ENCODE measurements around the gene ZSCAN30. TPM values are rescaled to one million over a fixed set of nuclear protein-coding genes. Genes with fewer than 3 reads are reported as not detected.
A peak's percentile ranks its signal among the peaks of the same experiment; 100 is the strongest.

Gene ZSCAN30
- total and polyA plus RNA-seq, 9 of the 15 experiments (the other 6 are each of a cell fraction or from before 2014, with no cell fraction given), result 4.6 to 13.6 (median 10.8) TPM

- 0 out of 2 replicates have a peak, but pooled peaks have one; percentile 53 for TF ChIP-seq BACH1 (tag; IDR thresholded peaks at IDR 0.05)
- no peak for TF ChIP-seq ZBTB34 (CRISPR knock-in tag; IDR thresholded peaks at IDR 0.05)
- no peak for TF ChIP-seq ARID1B (IDR thresholded peaks at IDR 0.05)
- TF ChIP-seq SMAD2 (IDR thresholded peaks at IDR 0.05; ENCODE audit: low read depth, low read length), result no peak
- no peak for TF ChIP-seq BMI1 (IDR thresholded peaks at IDR 0.05; ENCODE audit: low read length)
- TF ChIP-seq PTTG1 (tag; IDR thresholded peaks at IDR 0.05; ENCODE audit: low read depth), result no peak
- no peak for TF ChIP-seq ZMIZ1 (IDR thresholded peaks at IDR 0.05; ENCODE audit: low read depth in 2 of 2, low read length in 2 of 2)
- TF ChIP-seq HNRNPUL1 (IDR thresholded peaks at IDR 0.05; ENCODE audit: low read length), result no peak
- no peak for TF ChIP-seq MIER1 (IDR thresholded peaks at IDR 0.05; ENCODE audit: low read depth)
- no peak for TF ChIP-seq FOSL1 (tag; conservative IDR thresholded peaks at IDR 0.05)
- no peak for TF ChIP-seq SETDB1 (IDR thresholded peaks at IDR 0.05; ENCODE audit: low read length)
- TF ChIP-seq HBP1 (CRISPR knock-in tag; IDR thresholded peaks at IDR 0.05), result 0 out of 2 replicates have a peak, but pooled peaks have one; percentile 45
- TF ChIP-seq THRB (CRISPR knock-in tag; conservative IDR thresholded peaks at IDR 0.05), result 0 out of 2 replicates have a peak, but pooled peaks have one; percentile 59
- TF ChIP-seq MAFK (IDR thresholded peaks at IDR 0.05; ENCODE audit: low read length), result no peak
- TF ChIP-seq ZNF785 (CRISPR knock-in tag; IDR thresholded peaks at IDR 0.05), result no peak
- TF ChIP-seq MLLT1 (IDR thresholded peaks at IDR 0.05), result 0 out of 4 replicates have a peak, but pooled peaks of 1 of the 2 experiments have one; percentile 32
- TF ChIP-seq ZNF696 (CRISPR knock-in tag; conservative IDR thresholded peaks at IDR 0.05), result no peak
- no peak for TF ChIP-seq KLF1 (tag; IDR thresholded peaks at IDR 0.05)
- TF ChIP-seq CBFA2T3 (IDR thresholded peaks at IDR 0.05), result no peak
- TF ChIP-seq SNAPC5 (CRISPR knock-in tag; IDR thresholded peaks at IDR 0.05), result no peak
- no peak for TF ChIP-seq TAF15 (IDR thresholded peaks at IDR 0.05; ENCODE audit: low read depth, low read length)
- TF ChIP-seq NCOA1 (IDR thresholded peaks at IDR 0.05; ENCODE audit: low read depth), result no peak
Measured at GRCh38 chr18:35289293-35289692, 736 bp downstream of the ZSCAN30 start (continued).

Data from K562 (cell line).